NCI-H460 (cell line): ENCODE data around the gene GJD3. TPM values are rescaled to one million over a fixed set of nuclear protein-coding genes. Genes with fewer than 3 reads are reported as not detected.
"Not testable (repeated sequence)": the region's sequence is repeated elsewhere in the genome, so short reads cannot be mapped to it uniquely, and the experiment has no call there.

Source experiments
- DNase-seq: peaks from one replicate; pipeline ENCODE4 v3.0.0-alpha.2; 2016; ENCODE audit warnings: low read depth; ENCODE audit errors: extremely low read depth
- total RNA-seq: library from RNA; depleted of rRNA; stranded (reverse); fragments of >200 nt; shearing (Covaris generic); gene quantifications from 2 replicates; pipeline ENCODE4 v1.2.3, GENCODE V29; 2014

GJD3 gene
- total RNA-seq, 1 experiment from 2014 or later, result not detected

DNA sequence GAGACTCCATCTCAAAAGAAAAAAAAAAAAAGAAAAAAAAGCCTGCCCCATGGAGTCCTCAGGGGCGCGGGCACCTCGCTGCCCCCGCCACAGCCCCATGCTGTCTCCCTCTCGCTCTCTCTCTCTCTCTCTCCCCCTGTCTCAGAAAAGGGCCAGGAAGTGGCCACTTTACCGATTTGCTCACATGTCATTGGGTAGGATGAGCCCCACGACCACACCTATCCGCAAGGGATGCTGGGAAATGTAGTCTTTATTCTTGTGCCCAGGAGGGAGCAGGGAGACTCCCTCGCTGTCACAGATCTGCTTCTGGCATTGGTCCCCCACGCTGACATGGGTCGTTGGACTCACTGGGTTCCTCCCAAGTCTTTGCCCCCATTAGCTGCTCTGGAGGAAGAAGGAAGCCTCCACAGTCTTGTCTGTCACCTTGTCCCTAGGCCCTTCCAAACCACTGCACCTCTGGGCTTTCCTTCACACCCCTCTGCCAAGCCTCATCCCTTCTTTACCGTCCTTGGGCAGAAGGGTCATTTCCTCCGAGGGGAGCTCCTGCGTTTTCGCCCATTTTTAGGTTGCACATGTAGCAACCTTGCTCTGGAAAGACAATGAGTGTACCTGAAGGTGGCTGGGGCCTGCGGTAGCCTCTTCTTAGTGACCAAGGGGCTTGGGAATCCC, 6.9 kb upstream of the GJD3 start:
- DNase-seq, result peak; percentile 48

DNA sequence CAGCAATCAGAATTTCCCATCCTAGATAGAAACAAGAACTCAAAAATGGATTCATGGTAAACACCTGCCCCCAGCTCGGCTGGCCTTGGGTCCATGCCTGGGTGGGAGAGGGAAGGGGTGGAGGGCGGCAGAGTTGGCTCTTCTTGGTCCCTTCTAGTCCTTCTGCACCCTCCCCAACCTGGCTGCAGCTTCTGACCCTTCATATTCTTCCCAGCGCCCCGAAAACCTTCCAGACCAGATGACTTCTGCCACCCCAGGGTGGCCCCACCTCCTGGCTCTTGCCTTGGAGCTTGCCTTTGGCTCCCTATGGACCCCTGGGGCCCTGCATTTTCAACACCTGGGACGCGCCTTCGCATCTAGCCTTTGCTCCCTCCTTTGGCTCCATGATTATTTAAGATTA, 5.4 kb upstream of the GJD3 start:
- DNase-seq, result no peak

DNA sequence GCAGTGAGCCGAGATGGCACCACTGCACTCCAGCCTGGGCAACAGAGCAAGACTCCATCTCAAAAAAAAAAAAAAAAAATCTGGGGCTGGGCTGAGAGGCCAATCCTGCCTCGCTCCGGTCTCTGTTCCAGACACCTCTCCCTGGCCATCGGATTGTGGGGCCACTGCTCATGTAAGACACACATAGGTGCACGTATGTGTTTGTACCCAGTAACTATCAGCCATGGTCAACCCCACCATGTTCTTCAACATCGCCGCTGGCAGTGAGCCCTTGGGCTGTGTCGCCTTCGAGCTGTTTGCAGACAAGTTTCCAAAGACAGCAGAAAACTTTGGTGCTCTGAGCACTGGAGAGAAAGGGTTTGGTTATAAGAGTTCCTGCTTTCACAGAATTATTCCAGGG, 3.2 kb upstream of the GJD3 start:
- DNase-seq, result not testable (repeated sequence)

- DNase-seq, result no peak
Observed at GRCh38 chr17:40366861-40367518, 2.5 kb upstream of the GJD3 start.

DNA sequence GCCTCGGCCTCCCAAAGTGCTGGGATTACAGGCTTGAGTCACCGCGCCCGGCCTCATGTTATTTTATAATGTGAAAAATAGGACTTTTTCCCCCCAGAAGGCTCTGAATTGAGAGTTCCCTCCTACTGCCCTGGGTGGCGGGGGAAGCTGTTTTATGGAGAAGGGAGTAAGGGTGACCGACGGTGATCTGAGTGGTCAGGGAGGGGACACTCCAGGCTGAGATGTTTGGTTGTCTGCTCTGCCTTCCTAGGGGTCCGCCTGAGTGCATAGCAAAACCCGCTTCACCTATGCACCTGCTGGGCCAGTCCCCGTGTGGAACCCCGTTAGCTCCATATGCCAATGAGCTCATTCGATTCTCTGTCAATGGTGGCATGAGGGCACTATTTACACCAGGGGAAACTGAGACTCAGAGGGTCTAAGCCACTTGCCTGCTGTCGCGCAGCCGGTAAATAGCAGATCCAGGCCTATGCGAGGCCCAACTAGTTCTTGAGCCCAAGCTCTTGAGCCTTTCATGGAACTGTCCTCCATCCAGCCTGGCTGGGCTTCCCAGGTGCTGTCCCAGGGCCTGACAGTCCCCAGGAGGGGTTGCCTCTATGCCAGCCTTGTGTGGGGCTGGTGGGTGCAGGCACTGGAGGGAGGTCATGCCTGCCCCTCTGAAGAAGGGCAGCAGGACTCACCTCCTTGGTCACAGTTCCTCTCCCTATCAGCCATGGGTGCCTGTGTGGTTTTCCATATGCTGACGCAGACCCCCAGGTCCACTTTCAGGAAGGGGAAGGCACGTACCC, 1.7 kb upstream of the GJD3 start:
- DNase-seq, result no peak

DNA sequence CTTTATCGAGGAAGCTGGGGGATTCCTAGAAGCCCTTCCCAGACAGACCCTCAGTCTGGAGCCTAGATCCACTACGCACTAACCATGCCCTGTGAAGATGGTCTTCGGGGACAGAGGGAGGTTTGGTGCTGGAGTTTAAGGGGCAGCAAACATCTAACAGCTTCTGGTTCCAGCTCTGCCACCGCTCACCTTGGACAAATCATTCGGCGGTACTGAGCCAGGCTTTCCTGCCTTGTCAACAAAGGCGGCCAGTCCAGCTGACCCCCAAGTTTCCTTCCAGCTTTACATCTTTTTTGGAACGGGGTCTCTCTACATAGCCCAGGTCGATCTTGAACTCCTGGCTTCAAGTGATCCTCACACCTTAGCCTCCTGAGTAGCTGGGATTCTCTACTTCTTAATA, 369 bp upstream of the GJD3 start:
- DNase-seq, result no peak

DNA sequence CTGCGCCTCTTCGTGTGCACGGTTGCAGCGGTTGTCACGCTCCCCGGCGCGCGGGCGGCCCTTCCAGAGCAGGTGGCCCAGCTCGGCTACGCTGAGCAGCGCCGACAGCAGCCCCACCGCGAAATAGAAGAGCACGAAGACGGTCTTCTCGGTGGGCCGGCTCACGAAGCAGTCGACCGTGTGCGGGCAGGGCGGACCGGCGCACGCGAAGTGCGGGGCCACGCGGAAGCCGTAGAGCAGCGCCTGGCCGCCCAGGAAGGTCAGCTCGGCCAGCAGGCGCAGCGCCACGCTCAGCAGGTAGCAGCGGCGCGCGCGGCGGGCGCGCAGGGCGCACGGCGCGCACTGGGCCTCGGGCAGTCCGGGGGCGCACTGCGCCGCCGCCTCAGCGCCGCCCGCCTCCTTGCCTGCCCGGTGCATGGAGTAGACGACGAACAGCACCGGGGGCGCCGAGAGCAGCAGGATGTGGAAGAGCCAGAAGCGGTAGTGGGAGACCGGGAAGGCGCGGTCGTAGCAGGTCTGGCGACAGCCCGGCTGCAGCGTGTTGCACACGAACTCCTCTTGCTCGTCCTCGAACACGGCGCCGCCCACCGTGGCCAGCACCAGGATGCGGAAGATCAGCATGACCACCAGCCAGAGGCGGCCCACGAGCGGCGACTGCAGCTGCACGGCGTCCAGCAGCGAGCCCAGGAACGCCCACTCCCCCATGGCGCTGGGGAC, 1.3 kb downstream of the GJD3 start:
- DNase-seq, result no peak

DNA sequence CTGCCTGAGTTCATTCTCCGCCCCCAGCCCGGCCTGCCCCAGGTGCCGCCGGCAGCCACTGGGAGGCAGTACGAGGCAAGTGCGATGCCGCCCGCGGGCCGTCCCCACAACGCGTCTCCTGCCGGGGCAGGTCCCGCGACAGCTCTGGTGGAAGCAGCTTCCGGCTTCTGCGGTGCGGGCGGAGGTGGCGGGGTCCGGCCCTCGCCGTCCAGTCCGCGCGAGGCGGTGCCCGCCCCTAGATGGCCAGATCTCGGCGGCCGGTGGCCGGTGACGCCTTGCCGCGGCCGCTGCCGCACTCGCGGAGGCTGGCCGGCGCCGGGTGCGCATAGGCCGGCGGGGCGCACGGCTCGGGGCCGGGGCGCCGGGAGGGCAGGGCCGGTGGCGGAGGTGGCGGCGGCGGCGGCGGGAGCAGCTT, 1.8 kb downstream of the GJD3 start:
- DNase-seq, result peak; percentile 71

GRCh38 chr17:40361925-40362695, 2.4 kb downstream of the GJD3 start:
- no peak for DNase-seq

GRCh38 chr17:40361063-40361924, 3.2 kb downstream of the GJD3 start:
- DNase-seq, result no peak

GRCh38 chr17:40360091-40360490, 4.4 kb downstream of the GJD3 start:
- no peak for DNase-seq

DNA sequence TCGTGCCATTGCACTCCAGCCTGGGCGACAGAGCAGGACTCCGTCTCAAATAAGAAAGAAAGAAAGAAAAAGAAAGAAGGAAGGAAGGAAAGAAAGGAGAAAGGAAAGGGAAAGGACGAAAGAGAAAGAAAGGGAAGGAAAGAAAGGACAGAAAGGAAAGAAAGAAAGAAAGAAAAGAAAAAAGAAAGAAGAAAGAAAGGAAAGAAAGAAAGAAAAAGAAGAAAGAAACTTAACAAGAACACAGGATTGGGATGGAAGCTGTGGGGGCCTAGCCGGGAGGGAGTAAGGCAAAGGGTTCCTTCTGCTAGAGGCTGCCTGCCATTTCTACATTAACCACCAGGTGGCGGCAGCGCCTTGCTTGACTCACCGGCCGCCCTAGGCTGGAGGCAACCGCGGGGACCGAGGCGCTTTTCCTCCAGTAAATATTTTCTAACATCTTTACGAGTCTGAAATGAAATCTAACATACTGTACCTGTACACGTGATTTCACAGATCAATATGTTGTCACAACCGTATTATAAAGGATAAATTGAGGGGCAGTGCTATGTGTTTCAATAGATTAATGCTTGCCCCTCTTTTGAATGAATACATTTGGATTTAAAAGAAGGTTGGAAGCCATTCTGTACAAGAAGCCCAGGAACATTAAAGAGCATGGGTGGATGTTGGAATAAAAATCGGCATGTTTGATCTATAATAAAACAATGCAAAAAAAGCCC, 6.1 kb downstream of the GJD3 start:
- DNase-seq, result peak; percentile 82

DNA sequence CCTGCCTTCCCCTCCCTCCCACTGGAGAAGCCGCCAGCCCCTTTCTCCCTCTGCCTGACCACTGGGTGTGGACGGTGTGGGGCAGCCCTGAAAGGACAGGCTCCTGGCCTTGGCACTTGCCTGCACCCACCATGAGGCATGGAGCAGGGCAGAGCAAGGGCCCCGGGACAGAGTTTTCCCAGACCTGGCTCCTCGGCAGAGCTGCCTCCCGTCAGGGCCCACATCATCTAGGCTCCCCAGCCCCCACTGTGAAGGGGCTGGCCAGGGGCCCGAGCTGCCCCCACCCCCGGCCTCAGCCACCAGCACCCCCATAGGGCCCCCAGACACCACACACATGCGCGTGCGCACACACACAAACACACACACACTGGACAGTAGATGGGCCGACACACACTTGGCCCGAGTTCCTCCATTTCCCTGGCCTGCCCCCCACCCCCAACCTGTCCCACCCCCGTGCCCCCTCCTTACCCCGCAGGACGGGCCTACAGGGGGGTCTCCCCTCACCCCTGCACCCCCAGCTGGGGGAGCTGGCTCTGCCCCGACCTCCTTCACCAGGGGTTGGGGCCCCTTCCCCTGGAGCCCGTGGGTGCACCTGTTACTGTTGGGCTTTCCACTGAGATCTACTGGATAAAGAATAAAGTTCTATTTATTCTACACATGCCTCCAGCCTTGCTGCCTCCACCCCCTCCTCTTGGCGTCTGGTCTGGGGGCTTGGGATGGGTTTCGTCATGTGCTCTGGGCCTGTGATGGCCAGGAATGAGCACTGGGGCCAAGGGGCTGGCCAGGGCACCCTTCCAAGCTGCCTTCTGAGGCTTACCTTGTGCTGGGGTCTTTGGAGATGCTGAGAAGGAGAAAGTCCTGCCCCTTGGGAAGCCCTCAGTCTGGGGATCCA, 7.3 kb downstream of the GJD3 start:
- DNase-seq, result no peak

- no peak for DNase-seq
Observed at GRCh38 chr17:40355804-40356758, 8.5 kb downstream of the GJD3 start.

DNA sequence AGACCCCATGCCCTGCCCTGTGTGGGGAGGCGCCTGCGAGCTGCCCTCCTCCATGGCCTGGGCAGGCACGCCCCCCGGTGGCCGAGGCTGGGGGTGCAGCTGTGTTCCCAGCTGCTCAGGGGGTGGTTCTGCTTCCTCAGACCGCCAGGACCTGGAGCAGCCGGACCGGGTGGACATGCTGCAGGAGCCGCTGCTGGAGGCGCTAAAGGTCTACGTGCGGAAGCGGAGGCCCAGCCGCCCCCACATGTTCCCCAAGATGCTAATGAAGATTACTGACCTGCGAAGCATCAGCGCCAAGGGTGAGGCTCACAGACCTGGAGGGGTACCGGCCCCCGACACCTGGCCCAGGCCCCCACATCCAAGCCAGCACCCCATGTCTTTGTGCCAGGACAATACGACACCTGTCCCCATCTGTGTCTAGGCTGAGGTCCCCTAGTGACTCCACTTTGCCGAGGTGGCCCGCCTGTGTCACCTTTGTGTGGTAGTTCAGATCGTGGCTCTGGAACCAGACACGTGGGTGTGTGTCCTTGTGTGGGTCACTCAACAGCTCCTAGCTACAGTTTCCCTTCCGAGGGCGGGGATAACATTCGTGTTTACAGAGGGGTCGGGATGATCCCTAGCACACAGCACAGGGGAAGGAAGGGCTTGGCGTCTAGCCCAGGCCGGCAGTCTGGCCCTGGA, 9.3 kb downstream of the GJD3 start:
- peak; percentile 49 for DNase-seq
